Hematopoietic multipotent progenitor cell treated with erythropoietin and hydrocortisone succinate and interleukin-3 and kit ligand, for 6 days (in vitro differentiated cells): Measurements from ENCODE around the gene CBX6.
A peak's percentile ranks its signal among the peaks of the same experiment; 100 is the strongest.

ENCODE experiments used
- DNase-seq: peaks from one replicate; pipeline ENCODE4 v3.0.0-alpha.2; 2015

CBX6 gene

GRCh38 chr22:38873469-38874411, 1.7 kb upstream of the CBX6 start:
- DNase-seq: no peak

- DNase-seq: peak; percentile 36
Measured at GRCh38 chr22:38872831-38873248, 824 bp upstream of the CBX6 start.

- DNase-seq: peak; percentile 22
Measured at GRCh38 chr22:38871360-38872171, 450 bp downstream of the CBX6 start.

GRCh38 chr22:38870791-38871359, 1.1 kb downstream of the CBX6 start:
- peak; percentile 18 for DNase-seq

- peak; percentile 94 for DNase-seq
Measured at GRCh38 chr22:38870312-38870741, 1.7 kb downstream of the CBX6 start.

GRCh38 chr22:38869663-38870062, 2.4 kb downstream of the CBX6 start:
- DNase-seq: no peak

GRCh38 chr22:38868886-38869381, 3.1 kb downstream of the CBX6 start:
- peak; percentile 90 for DNase-seq

GRCh38 chr22:38868286-38868721, 3.7 kb downstream of the CBX6 start:
- DNase-seq: no peak

- no peak for DNase-seq
Measured at GRCh38 chr22:38867471-38868285, 4.3 kb downstream of the CBX6 start.

- no peak for DNase-seq
Measured at GRCh38 chr22:38867124-38867455, 4.9 kb downstream of the CBX6 start.

GRCh38 chr22:38866399-38867123, 5.5 kb downstream of the CBX6 start:
- no peak for DNase-seq

- no peak for DNase-seq
Measured at GRCh38 chr22:38866024-38866398, 6.0 kb downstream of the CBX6 start.

GRCh38 chr22:38865201-38866023, 6.6 kb downstream of the CBX6 start:
- DNase-seq: no peak

- DNase-seq: no peak
Measured at GRCh38 chr22:38864361-38865191, 7.4 kb downstream of the CBX6 start.

- DNase-seq: no peak
Measured at GRCh38 chr22:38863531-38864131, 8.4 kb downstream of the CBX6 start.

GRCh38 chr22:38862375-38863329, 9.4 kb downstream of the CBX6 start:
- DNase-seq: no peak

GRCh38 chr22:38861927-38862326, 10.1 kb downstream of the CBX6 start:
- no peak for DNase-seq
